ENCODE results near the gene NEB. TPM values are rescaled to one million over a fixed set of nuclear protein-coding genes. Genes with fewer than 3 reads are reported as not detected.
"Not testable (repeated sequence)": the region's sequence is repeated elsewhere in the genome, so short reads cannot be mapped to it uniquely, and the experiment has no call there.

The NEB gene
- total and polyA plus RNA-seq, 12 donors, result 3.0 to 32.5 (median 7.6) TPM

DNA sequence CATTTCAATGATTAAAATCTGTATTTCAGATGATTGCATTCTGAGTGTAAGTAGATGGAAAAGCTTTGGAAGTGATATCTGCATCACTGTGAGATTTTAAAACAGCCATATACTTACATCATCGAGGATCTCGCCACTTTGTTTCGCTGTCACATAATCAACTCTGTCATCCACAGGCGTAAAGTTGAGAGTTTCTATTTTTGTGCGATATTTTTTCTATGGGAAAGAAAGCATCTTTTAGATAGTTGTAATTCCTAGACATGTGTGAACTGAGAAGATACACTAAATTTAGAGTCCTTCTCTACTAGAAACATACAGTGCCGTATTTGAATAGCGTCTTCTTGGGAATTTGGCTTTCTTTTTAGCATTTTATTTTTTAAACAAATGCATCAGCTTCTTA lies 165.8 kb downstream of the NEB start:
- DNase-seq, result no peak
- H3K27ac ChIP-seq, result no peak overlapping the region
- H3K4me1 ChIP-seq (replicated peaks in 1 of 2), result no peaks in the 10 kb centered on the region
- H3K4me3 ChIP-seq, result no peak overlapping the region
- intact Hi-C loops (cut with DNase I), result no loop called here
- no peak for TF ChIP-seq POLR2A (IDR thresholded peaks at IDR 0.05)
- TF ChIP-seq CTCF (IDR thresholded peaks at IDR 0.05), result no peak
- 89 to 92% (median 90%) methylated on average over 7 of the region's 7 CpGs for WGBS, 4 donors
- no peaks in the 10 kb centered on the region for H3K36me3 ChIP-seq (replicated peaks in 1 of 2)
- H3K9me3 ChIP-seq (replicated peaks in 1 of 3), result no peaks in the 10 kb centered on the region
- H3K27me3 ChIP-seq, result no peaks in the 10 kb centered on the region

DNA sequence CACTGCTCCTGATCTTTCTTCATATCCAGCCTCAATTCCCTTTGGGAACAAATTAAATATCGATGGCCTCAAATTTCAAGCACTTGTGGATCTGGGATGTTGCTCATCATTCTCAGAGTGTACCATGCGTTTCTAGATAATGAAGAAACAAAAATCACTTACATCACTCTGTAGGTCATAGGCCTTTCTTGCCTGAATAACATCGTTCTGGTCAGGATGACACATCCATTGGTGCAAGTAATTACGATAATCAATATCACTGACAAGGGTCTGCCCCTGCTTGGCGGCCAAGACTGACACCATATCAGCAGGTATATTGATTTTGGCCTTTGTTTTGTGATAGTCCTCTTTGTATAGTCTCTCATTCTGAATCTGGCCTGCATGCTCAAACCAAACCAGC lies 167.3 kb downstream of the NEB start:
- DNase-seq, result no peak
- Histone ChIP-seq H3K27me3 (no peaks in the 10 kb centered on the region), H3K4me1 (replicated peaks in 1 of 2) (no peaks in the 10 kb centered on the region), H3K4me3 (no peak overlapping the region), H3K9me3 (replicated peaks in 1 of 3) (no peaks in the 10 kb centered on the region), H3K27ac (no peak overlapping the region), H3K36me3 (replicated peaks in 1 of 2) (no peaks in the 10 kb centered on the region)
- intact Hi-C loops (cut with DNase I), result no loop called here
- WGBS, 4 donors, result 87 to 95% (median 89%) methylated on average over 5 of the region's 5 CpGs
- TF ChIP-seq CTCF (IDR thresholded peaks at IDR 0.05) (no peak), POLR2A (IDR thresholded peaks at IDR 0.05) (no peak)

GRCh38 chr2:151562398-151562797 lies 171.9 kb downstream of the NEB start:
- no peak for TF ChIP-seq CTCF (IDR thresholded peaks at IDR 0.05)
- no peak for TF ChIP-seq POLR2A (IDR thresholded peaks at IDR 0.05)

GRCh38 chr2:151560289-151560688 lies 174.0 kb downstream of the NEB start:
- WGBS, 4 donors, result 20 to 60% (median 39%) methylated on average over 3 of the region's 3 CpGs
- Histone ChIP-seq H3K4me3 (no peak overlapping the region), H3K36me3 (replicated peaks in 1 of 2) (no peaks in the 10 kb centered on the region), H3K4me1 (replicated peaks in 1 of 2) (no peaks in the 10 kb centered on the region), H3K27me3 (no peaks in the 10 kb centered on the region), H3K27ac (no peak overlapping the region), H3K9me3 (replicated peaks in 1 of 3) (no peaks in the 10 kb centered on the region)
- intact Hi-C loops (cut with DNase I), result no loop called here
- DNase-seq, result peak in 2 of 7 donors; percentile 8 to 52
- TF ChIP-seq CTCF (IDR thresholded peaks at IDR 0.05), result no peak
- no peak for TF ChIP-seq POLR2A (IDR thresholded peaks at IDR 0.05)

More at GRCh38 chr2:151562398-151562797, 171.9 kb downstream of the NEB start:
- Histone ChIP-seq H3K4me1 (replicated peaks in 1 of 2) (no peaks in the 10 kb centered on the region), H3K27me3 (no peaks in the 10 kb centered on the region), H3K36me3 (replicated peaks in 1 of 2) (no peaks in the 10 kb centered on the region), H3K27ac (no peak overlapping the region), H3K9me3 (replicated peaks in 1 of 3) (no peaks in the 10 kb centered on the region), H3K4me3 (no peak overlapping the region)
- 88 to 95% (median 93%) methylated on average over 8 of the region's 8 CpGs for WGBS, 4 donors
- DNase-seq, result no peak
- intact Hi-C loops (cut with DNase I), result no loop called here

DNA sequence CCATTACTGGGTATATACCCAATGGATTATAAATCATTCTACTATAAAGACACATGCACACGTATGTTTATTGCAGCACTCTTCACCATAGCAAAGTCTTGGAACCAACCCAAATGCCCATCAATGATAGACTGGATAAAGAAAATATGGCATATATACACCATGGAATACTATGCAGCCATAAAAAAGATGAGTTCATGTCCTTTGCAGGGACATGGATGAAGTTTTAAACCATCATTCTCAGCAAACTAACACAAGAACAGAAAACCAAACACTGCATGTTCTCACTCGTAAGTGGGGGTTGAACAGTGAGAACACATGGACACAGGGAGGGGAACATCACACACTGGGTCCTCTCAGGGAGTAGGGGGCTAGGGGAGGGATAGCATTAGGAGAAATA lies 174.8 kb downstream of the NEB start:
- DNase-seq; H3K27me3 ChIP-seq; H3K27ac ChIP-seq; H3K36me3 ChIP-seq (replicated peaks in 1 of 2); H3K9me3 ChIP-seq (replicated peaks in 1 of 3); intact Hi-C loops (cut with DNase I); H3K4me3 ChIP-seq; H3K4me1 ChIP-seq (replicated peaks in 1 of 2): not testable (repeated sequence)
- 94 to 100% (median 97%) methylated on average over 2 of the region's 2 CpGs for WGBS, 4 donors

- H3K4me1 ChIP-seq (replicated peaks in 1 of 2); intact Hi-C loops (cut with DNase I); H3K27ac ChIP-seq; H3K9me3 ChIP-seq (replicated peaks in 1 of 3); H3K27me3 ChIP-seq; DNase-seq; H3K4me3 ChIP-seq; H3K36me3 ChIP-seq (replicated peaks in 1 of 2): not testable (repeated sequence)
- WGBS, 4 donors, result 71 to 76% (median 74%) methylated on average over 2 of the region's 2 CpGs
These were observed 176.4 kb downstream of the NEB start for GRCh38 chr2:151557883-151558282.
